ENCODE results near the gene MED13L.
A peak's percentile ranks its signal among the peaks of the same experiment; 100 is the strongest.

The MED13L gene

GRCh38 chr12:115956659-115957058 lies 320.8 kb downstream of the MED13L start:
- H3K36me3 Mint-ChIP-seq (ENCODE audit: low read depth): peaks cover 21% of the 10 kb centered on the region

GRCh38 chr12:115956236-115956635 lies 321.3 kb downstream of the MED13L start:
- Mint-ChIP-seq H3K4me3 (no peak overlapping the region), H3K27me3 (ENCODE audit: low read depth) (no peaks in the 10 kb centered on the region), H3K36me3 (ENCODE audit: low read depth) (peaks cover 22% of the 10 kb centered on the region), H3K27ac (no peak overlapping the region), H3K9me3 (no peaks in the 10 kb centered on the region), H3K4me1 (ENCODE audit: low read depth) (peaks cover 14% of the 10 kb centered on the region)

More at GRCh38 chr12:115956659-115957058, 320.8 kb downstream of the MED13L start:
- Mint-ChIP-seq H3K27ac (no peak overlapping the region), H3K4me3 (no peak overlapping the region), H3K9me3 (no peaks in the 10 kb centered on the region), H3K4me1 (ENCODE audit: low read depth) (peaks cover 17% of the 10 kb centered on the region), H3K27me3 (ENCODE audit: low read depth) (no peaks in the 10 kb centered on the region)

GRCh38 chr12:115953450-115953849 lies 324.0 kb downstream of the MED13L start:
- Mint-ChIP-seq H3K9me3 (no peaks in the 10 kb centered on the region), H3K4me3 (no peak overlapping the region), H3K4me1 (ENCODE audit: low read depth) (peaks cover 4% of the 10 kb centered on the region), H3K27ac (no peak overlapping the region), H3K36me3 (ENCODE audit: low read depth) (peaks cover 13% of the 10 kb centered on the region), H3K27me3 (ENCODE audit: low read depth) (no peaks in the 10 kb centered on the region)

- no peaks in the 10 kb centered on the region for H3K9me3 Mint-ChIP-seq
- no peak overlapping the region for H3K27ac Mint-ChIP-seq
- H3K36me3 Mint-ChIP-seq (ENCODE audit: low read depth): peaks cover 10% of the 10 kb centered on the region
- H3K4me1 Mint-ChIP-seq (ENCODE audit: low read depth): peaks cover 4% of the 10 kb centered on the region
- no peaks in the 10 kb centered on the region for H3K27me3 Mint-ChIP-seq (ENCODE audit: low read depth)
- no peak overlapping the region for H3K4me3 Mint-ChIP-seq
These were observed 324.5 kb downstream of the MED13L start for GRCh38 chr12:115953031-115953430.

GRCh38 chr12:115950959-115951358 lies 326.5 kb downstream of the MED13L start:
- Mint-ChIP-seq H3K27ac (peak overlapping the region; percentile 23), H3K27me3 (ENCODE audit: low read depth) (no peaks in the 10 kb centered on the region), H3K4me3 (no peak overlapping the region), H3K36me3 (ENCODE audit: low read depth) (peaks cover 3% of the 10 kb centered on the region), H3K4me1 (ENCODE audit: low read depth) (no peaks in the 10 kb centered on the region), H3K9me3 (no peaks in the 10 kb centered on the region)

GRCh38 chr12:115949675-115950074 lies 327.8 kb downstream of the MED13L start:
- no peak overlapping the region for H3K27ac Mint-ChIP-seq
- H3K4me3 Mint-ChIP-seq: no peak overlapping the region
- H3K27me3 Mint-ChIP-seq (ENCODE audit: low read depth): no peaks in the 10 kb centered on the region
- peaks cover 3% of the 10 kb centered on the region for H3K36me3 Mint-ChIP-seq (ENCODE audit: low read depth)
- no peaks in the 10 kb centered on the region for H3K9me3 Mint-ChIP-seq
- no peaks in the 10 kb centered on the region for H3K4me1 Mint-ChIP-seq (ENCODE audit: low read depth)

GRCh38 chr12:115947696-115948062 lies 329.8 kb downstream of the MED13L start:
- Mint-ChIP-seq H3K27ac (no peak overlapping the region), H3K27me3 (ENCODE audit: low read depth) (no peaks in the 10 kb centered on the region), H3K9me3 (no peaks in the 10 kb centered on the region), H3K4me1 (ENCODE audit: low read depth) (no peaks in the 10 kb centered on the region), H3K36me3 (ENCODE audit: low read depth) (peaks cover 3% of the 10 kb centered on the region), H3K4me3 (no peak overlapping the region)

GRCh38 chr12:115946867-115947695 lies 330.4 kb downstream of the MED13L start:
- Mint-ChIP-seq H3K27me3 (ENCODE audit: low read depth) (no peaks in the 10 kb centered on the region), H3K36me3 (ENCODE audit: low read depth) (peaks cover 3% of the 10 kb centered on the region), H3K27ac (no peak overlapping the region), H3K4me3 (no peak overlapping the region), H3K9me3 (no peaks in the 10 kb centered on the region), H3K4me1 (ENCODE audit: low read depth) (no peaks in the 10 kb centered on the region)

- H3K9me3 Mint-ChIP-seq: no peaks in the 10 kb centered on the region
These were observed 331.4 kb downstream of the MED13L start for GRCh38 chr12:115946092-115946491.

GRCh38 chr12:115945491-115945885 lies 332.0 kb downstream of the MED13L start:
- H3K4me1 Mint-ChIP-seq (ENCODE audit: low read depth): no peaks in the 10 kb centered on the region

More at GRCh38 chr12:115946092-115946491, 331.4 kb downstream of the MED13L start:
- Mint-ChIP-seq H3K4me3 (no peak overlapping the region), H3K36me3 (ENCODE audit: low read depth) (no peaks in the 10 kb centered on the region), H3K27ac (no peak overlapping the region), H3K4me1 (ENCODE audit: low read depth) (no peaks in the 10 kb centered on the region), H3K27me3 (ENCODE audit: low read depth) (no peaks in the 10 kb centered on the region)

GRCh38 chr12:115944837-115945490 lies 332.5 kb downstream of the MED13L start:
- H3K9me3 Mint-ChIP-seq: no peaks in the 10 kb centered on the region
- no peak overlapping the region for H3K4me3 Mint-ChIP-seq
- H3K4me1 Mint-ChIP-seq (ENCODE audit: low read depth): no peaks in the 10 kb centered on the region
- H3K36me3 Mint-ChIP-seq (ENCODE audit: low read depth): no peaks in the 10 kb centered on the region
- H3K27me3 Mint-ChIP-seq (ENCODE audit: low read depth): no peaks in the 10 kb centered on the region
- H3K27ac Mint-ChIP-seq: no peak overlapping the region

More at GRCh38 chr12:115945491-115945885, 332.0 kb downstream of the MED13L start:
- Mint-ChIP-seq H3K36me3 (ENCODE audit: low read depth) (no peaks in the 10 kb centered on the region), H3K27me3 (ENCODE audit: low read depth) (no peaks in the 10 kb centered on the region), H3K27ac (no peak overlapping the region), H3K9me3 (no peaks in the 10 kb centered on the region), H3K4me3 (no peak overlapping the region)

- H3K4me1 Mint-ChIP-seq (ENCODE audit: low read depth): no peaks in the 10 kb centered on the region
- H3K4me3 Mint-ChIP-seq: no peak overlapping the region
- no peaks in the 10 kb centered on the region for H3K9me3 Mint-ChIP-seq
- H3K27ac Mint-ChIP-seq: no peak overlapping the region
- H3K27me3 Mint-ChIP-seq (ENCODE audit: low read depth): no peaks in the 10 kb centered on the region
- no peaks in the 10 kb centered on the region for H3K36me3 Mint-ChIP-seq (ENCODE audit: low read depth)
These were observed 333.1 kb downstream of the MED13L start for GRCh38 chr12:115944392-115944742.

GRCh38 chr12:115943630-115944391 lies 333.7 kb downstream of the MED13L start:
- Mint-ChIP-seq H3K9me3 (peaks cover 5% of the 10 kb centered on the region), H3K4me3 (no peak overlapping the region)

GRCh38 chr12:115943310-115943629 lies 334.2 kb downstream of the MED13L start:
- Mint-ChIP-seq H3K27ac (no peak overlapping the region), H3K4me3 (no peak overlapping the region), H3K36me3 (ENCODE audit: low read depth) (no peaks in the 10 kb centered on the region), H3K9me3 (peaks cover 7% of the 10 kb centered on the region), H3K27me3 (ENCODE audit: low read depth) (peaks cover 11% of the 10 kb centered on the region), H3K4me1 (ENCODE audit: low read depth) (no peaks in the 10 kb centered on the region)

More at GRCh38 chr12:115943630-115944391, 333.7 kb downstream of the MED13L start:
- Mint-ChIP-seq H3K27me3 (ENCODE audit: low read depth) (peaks cover 5% of the 10 kb centered on the region), H3K27ac (no peak overlapping the region), H3K4me1 (ENCODE audit: low read depth) (no peaks in the 10 kb centered on the region), H3K36me3 (ENCODE audit: low read depth) (no peaks in the 10 kb centered on the region)

GRCh38 chr12:115942346-115942745 lies 335.1 kb downstream of the MED13L start:
- Mint-ChIP-seq H3K4me1 (ENCODE audit: low read depth) (no peaks in the 10 kb centered on the region), H3K27ac (no peak overlapping the region), H3K9me3 (peaks cover 7% of the 10 kb centered on the region), H3K27me3 (ENCODE audit: low read depth) (peaks cover 13% of the 10 kb centered on the region), H3K4me3 (no peak overlapping the region), H3K36me3 (ENCODE audit: low read depth) (no peaks in the 10 kb centered on the region)

All from T-helper 1 cell treated with Interleukin-12 subunit alpha and Interleukin-12 subunit beta and Interleukin-4 antibody, amounts not matched to agents 30 μg/mL and 1 μg/mL, for 36 hours (primary cell).